ENCODE results near the gene GAB1. TPM values are rescaled to one million over a fixed set of nuclear protein-coding genes. Genes with fewer than 3 reads are reported as not detected.

The GAB1 gene
- total RNA-seq, 1 donor from 2014 or later: 27.2 TPM

GRCh38 chr4:143455211-143455610 lies 118.5 kb downstream of the GAB1 start:
- TF ChIP-seq CTCF (conservative IDR thresholded peaks at IDR 0.05): no peak
- Mint-ChIP-seq H3K27me3 (ENCODE audit: low read depth) (no peaks in the 10 kb centered on the region), H3K27ac (ENCODE audit: unreplicated experiment) (no peak overlapping the region), H3K4me1 (peaks cover 4% of the 10 kb centered on the region), H3K9me3 (no peaks in the 10 kb centered on the region), H3K4me3 (no peak overlapping the region), H3K36me3 (ENCODE audit: low read depth) (peaks cover 7% of the 10 kb centered on the region)
- no peak for DNase-seq (ENCODE audit: low read depth, low spot score)

- H3K27me3 Mint-ChIP-seq (ENCODE audit: low read depth): no peaks in the 10 kb centered on the region
- TF ChIP-seq CTCF (conservative IDR thresholded peaks at IDR 0.05): no peak
- DNase-seq (ENCODE audit: low read depth, low spot score): no peak
- H3K27ac Mint-ChIP-seq (ENCODE audit: unreplicated experiment): no peak overlapping the region
- no peaks in the 10 kb centered on the region for H3K9me3 Mint-ChIP-seq
- H3K4me3 Mint-ChIP-seq: no peak overlapping the region
- H3K36me3 Mint-ChIP-seq (ENCODE audit: low read depth): peaks cover 16% of the 10 kb centered on the region
- H3K4me1 Mint-ChIP-seq: peaks cover 4% of the 10 kb centered on the region
Observed at GRCh38 chr4:143458966-143459365, 122.3 kb downstream of the GAB1 start.

GRCh38 chr4:143473334-143474126 lies 136.9 kb downstream of the GAB1 start:
- no peak for TF ChIP-seq CTCF (conservative IDR thresholded peaks at IDR 0.05)
- Mint-ChIP-seq H3K9me3 (no peaks in the 10 kb centered on the region), H3K4me1 (no peaks in the 10 kb centered on the region), H3K27me3 (ENCODE audit: low read depth) (no peaks in the 10 kb centered on the region), H3K36me3 (ENCODE audit: low read depth) (peaks cover 13% of the 10 kb centered on the region), H3K4me3 (no peak overlapping the region), H3K27ac (ENCODE audit: unreplicated experiment) (no peak overlapping the region)
- no peak for DNase-seq (ENCODE audit: low read depth, low spot score)

- Mint-ChIP-seq H3K27me3 (ENCODE audit: low read depth) (no peaks in the 10 kb centered on the region), H3K4me1 (no peaks in the 10 kb centered on the region), H3K9me3 (no peaks in the 10 kb centered on the region), H3K4me3 (no peak overlapping the region), H3K27ac (ENCODE audit: unreplicated experiment) (no peak overlapping the region), H3K36me3 (ENCODE audit: low read depth) (peaks cover 4% of the 10 kb centered on the region)
- DNase-seq (ENCODE audit: low read depth, low spot score): no peak
- TF ChIP-seq CTCF (conservative IDR thresholded peaks at IDR 0.05): no peak
Observed at GRCh38 chr4:143477487-143477886, 140.8 kb downstream of the GAB1 start.

- no peak for TF ChIP-seq CTCF (conservative IDR thresholded peaks at IDR 0.05)
- Mint-ChIP-seq H3K27ac (ENCODE audit: unreplicated experiment) (no peak overlapping the region), H3K9me3 (no peaks in the 10 kb centered on the region), H3K4me3 (no peak overlapping the region), H3K27me3 (ENCODE audit: low read depth) (no peaks in the 10 kb centered on the region), H3K4me1 (peaks cover 3% of the 10 kb centered on the region), H3K36me3 (ENCODE audit: low read depth) (no peaks in the 10 kb centered on the region)
- no peak for DNase-seq (ENCODE audit: low read depth, low spot score)
Observed at GRCh38 chr4:143481361-143481760, 144.7 kb downstream of the GAB1 start.

Data from neural crest cell (in vitro differentiated cells).